ENCODE data around the gene AP3S2. TPM values are rescaled to one million over a fixed set of nuclear protein-coding genes. Genes with fewer than 3 reads are reported as not detected.
A peak's percentile ranks its signal among the peaks of the same experiment; 100 is the strongest.
"Not testable (repeated sequence)": the region's sequence is repeated elsewhere in the genome, so short reads cannot be mapped to it uniquely, and the experiment has no call there.

The AP3S2 gene
- total RNA-seq, 1 donor from 2014 or later, result 40.8 TPM

- DNase-seq (ENCODE audit: low spot score in 2 of 2) (peak in 1 of 2 donors; percentile 43), FAIRE-seq (no peak)
Observed at GRCh38 chr15:89805241-89806209, 88.3 kb downstream of the AP3S2 start.

GRCh38 chr15:89803941-89804800, 89.6 kb downstream of the AP3S2 start:
- FAIRE-seq, result no peak
- DNase-seq (ENCODE audit: low spot score in 2 of 2), result no peak

GRCh38 chr15:89802986-89803824, 90.6 kb downstream of the AP3S2 start:
- DNase-seq (ENCODE audit: low spot score in 2 of 2) (no peak), FAIRE-seq (no peak)

- no peak for FAIRE-seq
- no peak for DNase-seq (ENCODE audit: low spot score in 2 of 2)
Observed at GRCh38 chr15:89802231-89802928, 91.4 kb downstream of the AP3S2 start.

GRCh38 chr15:89801471-89802195, 92.2 kb downstream of the AP3S2 start:
- no peak for FAIRE-seq
- DNase-seq (ENCODE audit: low spot score in 2 of 2), result no peak

- no peak for FAIRE-seq
- no peak for DNase-seq (ENCODE audit: low spot score in 2 of 2)
Observed at GRCh38 chr15:89799918-89800498, 93.8 kb downstream of the AP3S2 start.

GRCh38 chr15:89799011-89799911, 94.5 kb downstream of the AP3S2 start:
- DNase-seq (ENCODE audit: low spot score in 2 of 2) (no peak), FAIRE-seq (no peak)

GRCh38 chr15:89797678-89798201, 96.1 kb downstream of the AP3S2 start:
- DNase-seq (ENCODE audit: low spot score in 2 of 2) (no peak), FAIRE-seq (no peak)

GRCh38 chr15:89795996-89796395, 97.8 kb downstream of the AP3S2 start:
- FAIRE-seq (no peak), DNase-seq (ENCODE audit: low spot score in 2 of 2) (no peak)

- DNase-seq (ENCODE audit: low spot score in 2 of 2) (no peak), FAIRE-seq (no peak)
Observed at GRCh38 chr15:89794627-89795241, 99.1 kb downstream of the AP3S2 start.

GRCh38 chr15:89792106-89792805, 101.5 kb downstream of the AP3S2 start:
- FAIRE-seq (no peak), DNase-seq (ENCODE audit: low spot score in 2 of 2) (no peak)

GRCh38 chr15:89790661-89791060, 103.1 kb downstream of the AP3S2 start:
- DNase-seq (ENCODE audit: low spot score in 2 of 2), result no peak
- FAIRE-seq, result no peak

- DNase-seq (ENCODE audit: low spot score in 2 of 2) (no peak), FAIRE-seq (no peak)
Observed at GRCh38 chr15:89790206-89790605, 103.6 kb downstream of the AP3S2 start.

- not testable (repeated sequence) for DNase-seq (ENCODE audit: low spot score in 2 of 2); FAIRE-seq
Observed at GRCh38 chr15:89788585-89788984, 105.2 kb downstream of the AP3S2 start.

GRCh38 chr15:89787944-89788343, 105.8 kb downstream of the AP3S2 start:
- DNase-seq (ENCODE audit: low spot score in 2 of 2) (no peak), FAIRE-seq (no peak)

- no peak for DNase-seq (ENCODE audit: low spot score in 2 of 2)
- FAIRE-seq, result no peak
Observed at GRCh38 chr15:89785774-89786140, 108.0 kb downstream of the AP3S2 start.
